Naive thymus-derived CD8-positive, alpha-beta T cell (primary cell): ENCODE results near the gene DAB2IP. TPM values are rescaled to one million over a fixed set of nuclear protein-coding genes. Genes with fewer than 3 reads are reported as not detected.
A peak's percentile ranks its signal among the peaks of the same experiment; 100 is the strongest.

Experiments
- ATAC-seq, 2 donors: fragments of 150-1000 bp; cut with Tn5 transposase in 1 of 2; sonication (Bioruptor Pico), chemical (Tn5 transposase) in 1 of 2; 1 replicate in 1 of 2; 2 replicates in 1 of 2; pipeline ENCODE4 v1.10.0; 2021; ENCODE audit warnings: mild to moderate bottlenecking in 2 of 2, moderate library complexity in 2 of 2
- POLR2A ChIA-PET: fragments of 350-600 bp; sonication (Branson Sonifier 250); formaldehyde crosslinking; loops from one replicate; lab custom pipeline; 2021; ENCODE audit warnings: antibody characterized with exemption; lab: Charles Lee
- DNase-seq, 10 donors: peaks; one replicate each; pipeline versions ENCODE4 v3.0.0 to v3.0.0-alpha.2; 2020 to 2022
- H3K27ac Mint-ChIP-seq, 10 donors: one replicate each; pipeline ENCODE4 v1.8.0; 2020 to 2022; ENCODE audit warnings: mild to moderate bottlenecking in 10 of 10, mixed read lengths in 10 of 10, moderate library complexity in 4 of 10, inconsistent platforms in 1 of 10
- H3K27me3 Mint-ChIP-seq, 5 donors: one replicate each; pipeline ENCODE4 v1.8.0; 2021 to 2022; ENCODE audit warnings: mixed read lengths in 5 of 5
- H3K36me3 Mint-ChIP-seq, 3 donors: one replicate each; pipeline ENCODE4 v1.8.0; 2020 to 2022; ENCODE audit warnings: mixed read lengths in 3 of 3, mild to moderate bottlenecking in 2 of 3, inconsistent platforms in 1 of 3
- H3K4me1 Mint-ChIP-seq, 4 donors: one replicate each; pipeline ENCODE4 v1.8.0; 2021 to 2022; ENCODE audit warnings: mixed read lengths in 4 of 4
- H3K4me3 Mint-ChIP-seq, 10 donors: one replicate each; pipeline ENCODE4 v1.8.0; 2020 to 2022; ENCODE audit warnings: mild to moderate bottlenecking in 10 of 10, mixed read lengths in 10 of 10, moderate library complexity in 6 of 10, inconsistent platforms in 1 of 10
- H3K9me3 Mint-ChIP-seq, 9 donors: one replicate each; pipeline ENCODE4 v1.8.0; 2020 to 2022; ENCODE audit warnings: mixed read lengths in 9 of 9, mild to moderate bottlenecking in 3 of 9, inconsistent platforms in 1 of 9, moderate library complexity in 1 of 9
- polyA plus RNA-seq, 3 donors: library from polyadenylated mRNA; unstranded; fragments of 300-500 nt; fragmentation: Illumina TruSeq; gene quantifications; one replicate each; pipeline ENCODE4 v1.2.3, GENCODE V29; 2021
- total RNA-seq, 8 experiments: library from RNA in 2 of 8; stranded (reverse) in 2 of 8; gene quantifications; one replicate each; pipeline ENCODE4 v1.2.3 and lab custom pipeline; 2021 to 2026

The DAB2IP gene
- total and polyA plus RNA-seq, 5 experiments from 2014 or later, result not detected

GRCh38 chr9:121650217-121651007, 1.0 kb upstream of the DAB2IP start:
- Mint-ChIP-seq H3K27ac (peak overlapping the region in 1 of 10 donors; percentile 50), H3K4me3 (peak overlapping the region; percentile 54 to 81 (median 74)), H3K4me1 (peaks cover 11 to 18% (median 18%) of the 10 kb centered on the region in 4 donors)

GRCh38 chr9:121651008-121651294, 483 bp upstream of the DAB2IP start:
- POLR2A ChIA-PET, result no interaction called here
- Mint-ChIP-seq H3K27ac (no peak overlapping the region), H3K36me3 (no peaks in the 10 kb centered on the region), H3K4me1 (peaks cover 11 to 18% (median 18%) of the 10 kb centered on the region in 4 donors), H3K4me3 (peak overlapping the region; percentile 54 to 81 (median 74)), H3K9me3 (no peaks in the 10 kb centered on the region), H3K27me3 (peaks cover 25 to 82% (median 56%) of the 10 kb centered on the region in 5 donors)
- ATAC-seq (no peak), DNase-seq (no peak)

More at GRCh38 chr9:121650217-121651007, 1.0 kb upstream of the DAB2IP start:
- Mint-ChIP-seq H3K27me3 (peaks cover 25 to 79% (median 53%) of the 10 kb centered on the region in 5 donors), H3K36me3 (no peaks in the 10 kb centered on the region), H3K9me3 (no peaks in the 10 kb centered on the region)
- DNase-seq (peak in 1 of 10 donors; percentile 50), ATAC-seq (no peak)
- POLR2A ChIA-PET, result no interaction called here

GRCh38 chr9:121652021-121652837, 795 bp downstream of the DAB2IP start:
- Mint-ChIP-seq H3K27ac (no peak overlapping the region), H3K27me3 (peaks cover 25 to 86% (median 63%) of the 10 kb centered on the region in 5 donors), H3K4me1 (peaks cover 11 to 18% (median 18%) of the 10 kb centered on the region in 4 donors), H3K36me3 (no peaks in the 10 kb centered on the region), H3K4me3 (peak overlapping the region; percentile 19 to 85 (median 66)), H3K9me3 (no peaks in the 10 kb centered on the region)
- POLR2A ChIA-PET, result no interaction called here
- DNase-seq (peak in 1 of 10 donors; percentile 32), ATAC-seq (no peak)

- no peaks in the 10 kb centered on the region for H3K9me3 Mint-ChIP-seq
- peaks cover 11 to 18% (median 18%) of the 10 kb centered on the region in 4 donors for H3K4me1 Mint-ChIP-seq
- POLR2A ChIA-PET, result no interaction called here
- H3K27me3 Mint-ChIP-seq, result peaks cover 25 to 87% (median 69%) of the 10 kb centered on the region in 5 donors
- ATAC-seq, result no peak
- H3K36me3 Mint-ChIP-seq, result no peaks in the 10 kb centered on the region
- no peak overlapping the region for H3K27ac Mint-ChIP-seq
- H3K4me3 Mint-ChIP-seq, result peak overlapping the region in 3 of 10 donors; percentile 10 to 82 (median 74)
- peak in 1 of 10 donors; percentile 52 for DNase-seq
Observed at GRCh38 chr9:121652838-121653231, 1.4 kb downstream of the DAB2IP start.

- ATAC-seq (no peak), DNase-seq (peak in 1 of 10 donors; percentile 44)
- Mint-ChIP-seq H3K4me1 (peaks cover 11 to 18% (median 18%) of the 10 kb centered on the region in 4 donors), H3K36me3 (no peaks in the 10 kb centered on the region), H3K4me3 (no peak overlapping the region), H3K27ac (no peak overlapping the region), H3K27me3 (peaks cover 26 to 84% (median 70%) of the 10 kb centered on the region in 5 donors), H3K9me3 (no peaks in the 10 kb centered on the region)
- POLR2A ChIA-PET, result no interaction called here
Observed at GRCh38 chr9:121654499-121655140, 3.2 kb downstream of the DAB2IP start.

- POLR2A ChIA-PET, result no interaction called here
- Mint-ChIP-seq H3K9me3 (no peaks in the 10 kb centered on the region), H3K4me1 (peaks cover 11 to 18% (median 17%) of the 10 kb centered on the region in 4 donors), H3K27ac (peak overlapping the region in 1 of 10 donors; percentile 27), H3K36me3 (no peaks in the 10 kb centered on the region), H3K27me3 (peaks cover 23 to 82% (median 67%) of the 10 kb centered on the region in 5 donors), H3K4me3 (no peak overlapping the region)
- DNase-seq (peak in 1 of 10 donors; percentile 52), ATAC-seq (no peak)
Observed at GRCh38 chr9:121655231-121655755, 3.9 kb downstream of the DAB2IP start.

- Mint-ChIP-seq H3K4me1 (peaks cover 7 to 9% (median 7%) of the 10 kb centered on the region in 4 donors), H3K27ac (no peak overlapping the region), H3K9me3 (no peaks in the 10 kb centered on the region), H3K36me3 (no peaks in the 10 kb centered on the region), H3K27me3 (peaks cover 17 to 76% (median 63%) of the 10 kb centered on the region in 5 donors), H3K4me3 (no peak overlapping the region)
- ATAC-seq (no peak), DNase-seq (peak in 1 of 10 donors; percentile 58)
- POLR2A ChIA-PET, result no interaction called here
Observed at GRCh38 chr9:121656941-121657470, 5.6 kb downstream of the DAB2IP start.

- peaks cover 16 to 77% (median 61%) of the 10 kb centered on the region in 5 donors for H3K27me3 Mint-ChIP-seq
- ATAC-seq, result no peak
- no peak overlapping the region for H3K27ac Mint-ChIP-seq
- POLR2A ChIA-PET, result no interaction called here
- H3K4me3 Mint-ChIP-seq, result no peak overlapping the region
- peaks cover 0 to 2% (median 0%) of the 10 kb centered on the region in 4 donors for H3K4me1 Mint-ChIP-seq
- no peaks in the 10 kb centered on the region for H3K36me3 Mint-ChIP-seq
- H3K9me3 Mint-ChIP-seq, result no peaks in the 10 kb centered on the region
- DNase-seq, result no peak
Observed at GRCh38 chr9:121658166-121658565, 6.7 kb downstream of the DAB2IP start.

- peaks cover 15 to 77% (median 56%) of the 10 kb centered on the region in 5 donors for H3K27me3 Mint-ChIP-seq
- POLR2A ChIA-PET, result no interaction called here
- no peak for DNase-seq
Observed at GRCh38 chr9:121658591-121658990, 7.2 kb downstream of the DAB2IP start.

GRCh38 chr9:121660367-121660766, 8.9 kb downstream of the DAB2IP start:
- DNase-seq (no peak), ATAC-seq (no peak)
- POLR2A ChIA-PET, result no interaction called here
- Mint-ChIP-seq H3K27ac (no peak overlapping the region), H3K36me3 (no peaks in the 10 kb centered on the region), H3K4me3 (no peak overlapping the region), H3K4me1 (peaks cover 0 to 2% (median 0%) of the 10 kb centered on the region in 4 donors), H3K27me3 (peaks cover 5 to 65% (median 39%) of the 10 kb centered on the region in 5 donors), H3K9me3 (no peaks in the 10 kb centered on the region)

More at GRCh38 chr9:121658591-121658990, 7.2 kb downstream of the DAB2IP start:
- Mint-ChIP-seq H3K4me1 (peaks cover 0 to 2% (median 0%) of the 10 kb centered on the region in 4 donors), H3K27ac (no peak overlapping the region), H3K9me3 (no peaks in the 10 kb centered on the region), H3K36me3 (no peaks in the 10 kb centered on the region), H3K4me3 (no peak overlapping the region)
- no peak for ATAC-seq

GRCh38 chr9:121660876-121661275, 9.4 kb downstream of the DAB2IP start:
- Mint-ChIP-seq H3K9me3 (no peaks in the 10 kb centered on the region), H3K4me3 (no peak overlapping the region), H3K4me1 (peaks cover 0 to 2% (median 0%) of the 10 kb centered on the region in 4 donors), H3K36me3 (no peaks in the 10 kb centered on the region), H3K27me3 (peaks cover 5 to 61% (median 34%) of the 10 kb centered on the region in 5 donors), H3K27ac (no peak overlapping the region)
- POLR2A ChIA-PET, result no interaction called here
- ATAC-seq, result no peak
- peak in 1 of 10 donors; percentile 26 for DNase-seq

- Mint-ChIP-seq H3K4me1 (peaks cover 0 to 2% (median 0%) of the 10 kb centered on the region in 4 donors), H3K27ac (no peak overlapping the region)
Observed at GRCh38 chr9:121661328-121661727, 9.9 kb downstream of the DAB2IP start.

More at GRCh38 chr9:121661328-121661727, 9.9 kb downstream of the DAB2IP start:
- peak in 1 of 10 donors; percentile 23 for DNase-seq
- H3K36me3 Mint-ChIP-seq, result no peaks in the 10 kb centered on the region
- H3K4me3 Mint-ChIP-seq, result no peak overlapping the region
- H3K27me3 Mint-ChIP-seq, result peaks cover 7 to 58% (median 33%) of the 10 kb centered on the region in 5 donors
- POLR2A ChIA-PET, result no interaction called here
- ATAC-seq, result no peak
- no peaks in the 10 kb centered on the region for H3K9me3 Mint-ChIP-seq
